ENCODE measurements around the gene CD2AP.

GRCh38 chr6:47628448-47629272 lies 151.1 kb downstream of the CD2AP start:
- no peak for TF ChIP-seq CTCF (IDR thresholded peaks at IDR 0.05)
- TF ChIP-seq POLR2A (IDR thresholded peaks at IDR 0.05), result no peak

All from breast epithelium (tissue), 3 donors.